NCI-H2196 treated with DMSO at 0.1 percent for 48 hours (cell line): ENCODE measurements around the gene NKAIN4.
"Not testable (repeated sequence)": the region's sequence is repeated elsewhere in the genome, so short reads cannot be mapped to it uniquely, and the experiment has no call there.

Source experiments
- DNase-seq: peaks from one replicate; lab custom pipeline; 2025; ENCODE audit not compliant: unreplicated experiment; lab: John Stamatoyannopoulos, UW

The NKAIN4 gene

DNA sequence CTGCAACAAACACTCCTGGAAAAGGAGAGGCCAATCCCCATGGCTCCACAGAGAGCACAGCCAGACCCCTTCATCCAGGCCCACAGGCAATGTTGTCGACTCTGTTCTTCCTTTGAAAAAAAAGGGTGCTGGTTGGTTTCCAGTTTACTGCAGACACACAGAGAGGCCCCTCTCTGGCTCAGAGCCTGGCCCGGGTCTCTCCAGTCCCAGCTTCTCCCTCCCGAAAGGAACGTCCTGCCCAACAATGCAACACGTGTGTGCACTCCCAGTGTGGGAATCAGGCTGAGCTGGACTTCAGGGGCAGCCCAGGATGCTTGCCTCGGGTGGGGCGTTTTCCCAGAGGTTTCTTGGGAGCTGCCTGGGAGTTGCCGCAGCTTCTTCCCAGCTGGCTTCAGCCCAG lies 4.5 kb upstream of the NKAIN4 start:
- DNase-seq, result no peak

DNA sequence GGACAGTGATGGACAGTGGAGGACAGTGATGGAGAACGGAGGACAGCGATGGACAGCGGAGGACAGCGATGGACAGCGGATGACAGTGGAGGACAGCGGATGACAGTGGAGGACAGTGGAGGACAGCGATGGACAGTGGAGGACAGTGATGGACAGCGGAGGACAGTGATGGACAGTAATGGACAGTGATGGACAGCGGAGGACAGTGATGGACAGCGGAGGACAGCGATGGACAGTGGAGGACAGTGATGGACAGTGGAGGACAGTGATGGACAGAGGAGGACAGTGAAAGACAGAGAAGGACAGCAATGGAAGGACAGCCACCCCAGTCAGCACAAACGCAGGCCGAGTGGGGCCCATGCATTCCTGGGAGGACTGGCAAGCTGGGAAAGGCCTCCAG lies 3.4 kb upstream of the NKAIN4 start:
- DNase-seq, result no peak

DNA sequence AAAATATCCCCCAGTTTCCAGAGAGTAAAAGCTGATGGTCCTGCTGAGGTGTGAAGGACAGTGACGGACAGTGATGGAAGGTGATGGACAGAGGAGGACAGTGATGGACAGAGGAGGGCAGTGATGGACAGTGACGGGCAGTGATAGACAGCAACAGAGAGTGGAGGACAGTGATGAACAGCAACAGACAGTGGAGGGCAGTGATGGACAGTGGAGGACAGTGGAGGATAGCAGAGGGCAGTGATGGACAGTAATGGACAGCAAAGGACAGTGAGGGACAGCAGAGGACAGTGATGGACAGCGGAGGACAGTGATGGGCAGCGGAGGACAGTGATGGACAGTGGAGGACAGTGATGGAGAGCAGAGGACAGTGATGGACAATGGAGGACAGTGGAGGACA lies 2.7 kb upstream of the NKAIN4 start:
- no peak for DNase-seq

DNA sequence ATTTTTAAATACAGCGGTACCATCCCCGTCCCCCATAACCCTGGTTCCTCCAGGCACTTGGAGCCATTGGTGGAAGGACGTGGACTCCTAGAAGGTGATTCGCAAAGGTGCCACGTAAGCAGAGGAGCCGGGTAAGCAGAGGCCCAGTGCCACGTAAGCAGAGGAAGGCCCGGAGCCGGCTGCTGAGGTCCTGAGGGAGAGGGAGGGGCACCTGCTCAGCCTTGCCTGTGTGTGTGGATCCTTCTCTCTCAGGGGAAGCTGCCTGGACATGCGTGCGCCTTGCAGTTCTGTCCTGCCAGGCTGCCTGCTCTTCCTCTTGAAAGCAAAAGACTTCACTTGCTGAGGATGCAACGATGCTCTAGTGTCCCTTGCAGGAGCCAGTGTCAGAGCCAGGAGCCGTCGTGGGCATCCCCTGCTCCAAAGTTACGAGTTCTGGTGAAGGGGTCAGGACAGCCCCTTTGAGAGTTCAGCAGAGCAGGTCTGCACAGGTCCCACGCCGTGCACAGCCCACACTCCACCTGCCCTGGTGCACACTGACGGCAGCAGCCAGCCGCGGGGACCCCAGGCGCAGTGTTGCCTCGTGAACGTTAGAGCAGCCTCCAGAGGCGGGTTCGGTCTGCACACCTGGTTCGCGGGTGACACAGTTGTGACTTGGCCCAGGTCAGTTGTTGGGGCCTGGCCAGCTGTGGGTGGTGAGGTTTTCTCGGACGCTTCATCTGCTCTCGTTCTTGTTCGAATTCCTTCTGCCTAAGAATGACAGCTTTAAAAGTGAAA lies 1.9 kb upstream of the NKAIN4 start:
- DNase-seq, result no peak

DNA sequence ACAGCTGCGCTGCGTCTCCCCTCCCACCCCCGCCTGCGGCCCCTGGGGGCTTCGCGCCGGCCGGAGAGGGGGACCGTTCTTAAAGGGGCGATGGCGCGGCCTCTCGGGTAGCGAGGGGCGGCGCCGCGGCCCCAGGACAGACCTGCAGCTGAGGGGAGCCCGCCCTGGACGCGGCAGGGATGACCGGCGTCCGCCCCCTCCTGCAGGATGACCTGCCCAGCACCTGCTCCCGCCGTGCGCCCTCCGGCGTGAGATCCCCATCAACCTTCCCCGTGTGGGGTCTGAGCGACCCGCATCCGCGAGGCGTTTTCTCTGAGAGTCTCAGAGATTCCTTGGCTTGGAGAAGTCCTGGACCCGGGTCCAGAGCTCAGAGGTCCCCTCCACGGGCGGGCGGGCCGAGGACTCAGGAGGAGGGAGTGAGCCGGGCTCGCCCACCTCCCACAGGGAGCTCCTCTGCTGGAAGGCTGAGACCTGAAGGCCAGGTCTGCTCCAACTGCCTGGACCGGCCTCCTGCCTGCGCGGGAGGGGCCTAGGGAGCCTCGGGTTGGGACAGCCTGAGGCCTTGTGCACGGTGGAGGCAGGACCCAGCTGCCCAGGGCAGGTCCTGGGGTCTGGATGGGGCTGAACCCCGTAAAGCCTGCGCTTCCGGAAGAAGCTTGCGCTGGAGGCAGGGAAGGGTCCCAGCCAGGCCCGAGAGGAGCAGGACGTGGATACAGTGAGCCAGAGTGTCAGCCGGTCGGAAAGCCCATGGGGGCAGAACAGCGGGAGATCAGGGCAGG lies 532 bp upstream of the NKAIN4 start:
- no peak for DNase-seq

DNA sequence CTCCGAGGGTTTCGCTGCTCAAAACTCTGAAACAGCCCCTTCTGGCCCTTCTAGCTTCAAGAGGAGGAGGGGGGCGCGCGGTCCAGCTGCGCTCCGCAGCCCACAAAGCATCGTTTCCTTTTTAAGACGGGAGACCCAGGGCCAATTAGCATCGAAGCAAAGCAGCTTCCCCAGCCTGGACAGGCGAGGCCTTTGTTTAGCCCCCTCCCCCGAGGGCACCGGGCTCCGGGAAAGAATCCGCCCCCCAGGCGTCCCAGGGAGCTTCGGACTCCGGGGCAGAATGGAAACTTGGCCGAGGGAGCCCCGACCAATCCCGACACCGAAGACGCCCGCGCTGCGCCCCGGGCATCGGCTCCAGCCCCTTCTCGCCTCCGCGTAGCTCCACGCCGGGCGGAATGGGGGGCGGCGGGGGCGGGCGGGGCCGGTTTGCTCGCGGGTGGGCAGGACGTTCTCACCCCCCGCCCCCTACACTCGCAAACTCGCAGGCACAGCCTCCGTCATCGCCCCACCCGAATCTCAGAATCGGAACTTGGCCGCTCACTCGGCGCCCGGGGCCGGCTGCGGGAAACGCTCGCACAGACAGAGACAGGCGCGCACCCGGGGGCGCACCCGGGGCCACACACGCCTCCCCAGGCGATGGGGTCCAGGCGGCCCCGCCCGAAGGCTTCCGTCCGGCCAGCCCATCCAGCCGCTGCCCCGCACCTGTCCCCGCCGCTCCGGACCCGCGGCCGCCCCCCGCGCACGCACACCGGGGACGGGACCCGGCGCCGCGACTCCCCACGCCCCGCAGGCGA lies 628 bp downstream of the NKAIN4 start:
- DNase-seq, result no peak

DNA sequence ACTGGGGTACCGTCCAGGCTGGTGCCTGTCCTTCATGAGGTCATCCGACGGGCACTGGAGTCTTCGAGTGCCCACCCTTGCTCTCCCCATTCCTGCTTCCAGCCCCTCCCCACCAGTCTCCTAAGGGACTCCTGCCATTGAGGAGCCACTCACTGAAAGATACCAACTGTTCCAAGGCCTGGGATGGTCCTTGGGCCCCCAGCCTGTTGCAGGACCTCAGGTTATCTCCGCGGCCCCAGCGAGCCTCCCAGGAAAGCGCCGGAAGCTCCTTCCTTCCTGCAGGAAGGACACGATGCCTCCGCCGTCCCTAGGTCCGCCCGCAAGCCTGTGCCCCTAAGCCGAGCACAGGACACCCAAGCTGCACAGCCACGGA lies 1.2 kb downstream of the NKAIN4 start:
- no peak for DNase-seq

DNA sequence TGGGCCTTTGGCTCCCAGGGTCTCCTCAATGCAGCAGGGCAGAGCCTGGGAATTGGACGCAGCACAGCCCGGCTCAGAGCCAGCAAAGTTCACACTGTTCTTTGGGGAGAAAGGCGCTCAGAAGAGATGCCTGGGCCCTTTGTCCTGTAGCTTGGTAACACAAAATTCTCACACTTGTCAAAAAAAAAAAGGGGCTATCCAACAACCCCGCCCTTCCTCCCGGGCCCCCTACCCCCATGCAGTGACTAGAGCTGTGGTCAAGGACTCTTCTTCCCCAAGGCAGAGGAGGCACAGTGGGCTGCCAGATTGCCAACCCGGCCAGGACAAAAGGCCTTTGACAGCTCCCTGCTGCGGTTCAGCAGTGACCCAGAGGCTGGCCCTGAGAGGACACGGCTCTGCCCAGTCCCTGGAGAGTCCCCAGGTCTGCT lies 2.0 kb downstream of the NKAIN4 start:
- no peak for DNase-seq

DNA sequence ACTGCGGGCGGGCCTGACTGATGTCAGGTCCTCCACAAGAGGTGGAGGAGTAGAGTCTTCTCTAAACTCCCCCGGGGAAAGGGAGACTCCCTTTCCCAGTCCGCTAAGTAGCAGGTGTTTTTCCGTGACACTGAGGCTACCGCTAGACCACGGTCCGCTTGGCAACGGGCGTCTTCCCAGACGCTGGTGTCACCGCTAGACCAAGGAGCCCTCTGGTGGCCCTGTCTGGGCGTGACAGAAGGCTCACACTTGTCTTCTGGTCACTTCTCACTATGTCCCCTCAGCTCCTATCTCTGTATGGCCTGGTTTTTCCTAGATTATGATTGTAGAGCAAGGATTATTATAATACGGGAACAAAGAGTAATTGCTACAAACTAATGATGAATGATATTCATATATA lies 2.9 kb downstream of the NKAIN4 start:
- DNase-seq, result not testable (repeated sequence)

DNA sequence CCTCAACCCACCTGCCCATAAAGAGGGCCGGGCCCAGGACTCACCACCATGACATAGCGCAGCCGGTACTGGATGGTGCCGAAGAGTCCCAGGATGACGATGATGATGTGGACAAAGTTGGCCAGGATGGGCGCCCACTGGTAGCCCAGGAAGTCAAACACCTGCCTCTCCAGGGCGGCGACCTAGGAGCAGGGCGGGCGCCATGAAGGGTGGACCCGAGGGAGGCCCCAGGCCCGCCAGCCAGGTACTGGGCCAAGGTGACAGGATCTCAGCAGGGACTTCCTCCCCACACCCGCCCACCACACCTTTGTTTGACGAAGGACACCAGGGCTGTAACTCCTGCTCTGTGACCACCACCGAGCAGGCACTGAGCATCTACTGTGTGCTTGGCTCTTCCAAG lies 4.4 kb downstream of the NKAIN4 start:
- no peak for DNase-seq

DNA sequence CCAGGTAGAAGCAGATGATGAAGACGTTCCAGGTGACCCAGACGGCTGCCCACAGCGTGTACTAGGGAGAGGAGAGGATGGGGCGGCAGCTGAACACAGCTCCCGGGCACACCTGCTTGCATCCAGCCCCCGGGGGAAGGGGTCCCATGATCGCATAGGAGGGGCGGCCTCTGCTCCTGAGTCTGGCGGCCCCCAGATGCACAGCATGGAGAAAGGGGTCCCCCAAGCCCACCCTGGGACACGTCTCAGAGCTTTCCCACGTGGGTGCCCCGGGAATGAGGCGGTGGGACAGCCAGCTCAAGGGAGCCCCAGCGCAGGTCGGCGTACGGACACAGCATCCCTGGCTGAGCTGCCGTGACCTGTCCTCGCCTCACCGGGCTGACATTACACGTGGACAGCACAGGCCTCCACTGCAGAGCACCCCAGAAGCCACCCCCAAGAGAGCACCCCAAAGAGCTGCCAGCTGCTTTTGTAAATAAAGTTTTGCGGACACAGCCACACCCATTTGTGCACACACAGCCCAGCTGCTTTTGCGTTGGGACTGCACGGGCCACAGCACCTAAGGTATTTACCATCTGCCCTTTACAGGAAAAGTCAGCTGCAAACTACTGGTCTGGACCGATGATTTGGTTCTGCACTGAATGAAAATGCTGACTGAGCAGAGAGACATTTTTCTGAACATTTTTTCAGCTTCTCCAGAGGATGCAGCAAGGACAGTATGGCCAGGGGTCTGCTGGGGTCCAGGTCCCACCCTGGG lies 5.2 kb downstream of the NKAIN4 start:
- no peak for DNase-seq

DNA sequence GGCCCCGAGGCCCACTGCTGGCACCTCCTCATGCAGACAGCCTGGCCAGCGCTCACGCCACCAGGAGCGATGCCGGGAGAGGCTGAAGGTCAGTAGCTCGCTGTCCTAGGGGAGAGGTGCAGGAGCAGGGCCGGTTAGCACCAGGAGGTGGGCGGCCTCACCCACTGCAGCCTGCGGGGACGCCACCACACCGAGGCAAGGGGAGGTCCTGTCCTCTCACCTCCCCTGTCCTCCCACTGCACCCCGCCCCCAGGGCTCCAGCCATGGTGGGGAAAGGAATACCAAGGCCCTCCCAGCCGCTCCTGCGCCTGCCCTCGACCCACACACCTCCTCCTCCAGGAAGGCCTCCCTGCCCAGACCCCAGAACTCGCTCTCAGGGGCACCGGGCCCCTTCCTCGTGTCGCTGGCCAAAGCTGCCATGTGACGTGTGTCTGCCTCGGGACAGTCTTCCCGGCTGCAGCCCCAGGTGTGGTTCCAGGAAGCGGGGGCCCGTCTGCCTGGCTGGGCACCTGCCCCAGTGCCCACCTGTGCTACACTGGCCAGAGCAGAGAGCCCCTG lies 6.5 kb downstream of the NKAIN4 start:
- no peak for DNase-seq

DNA sequence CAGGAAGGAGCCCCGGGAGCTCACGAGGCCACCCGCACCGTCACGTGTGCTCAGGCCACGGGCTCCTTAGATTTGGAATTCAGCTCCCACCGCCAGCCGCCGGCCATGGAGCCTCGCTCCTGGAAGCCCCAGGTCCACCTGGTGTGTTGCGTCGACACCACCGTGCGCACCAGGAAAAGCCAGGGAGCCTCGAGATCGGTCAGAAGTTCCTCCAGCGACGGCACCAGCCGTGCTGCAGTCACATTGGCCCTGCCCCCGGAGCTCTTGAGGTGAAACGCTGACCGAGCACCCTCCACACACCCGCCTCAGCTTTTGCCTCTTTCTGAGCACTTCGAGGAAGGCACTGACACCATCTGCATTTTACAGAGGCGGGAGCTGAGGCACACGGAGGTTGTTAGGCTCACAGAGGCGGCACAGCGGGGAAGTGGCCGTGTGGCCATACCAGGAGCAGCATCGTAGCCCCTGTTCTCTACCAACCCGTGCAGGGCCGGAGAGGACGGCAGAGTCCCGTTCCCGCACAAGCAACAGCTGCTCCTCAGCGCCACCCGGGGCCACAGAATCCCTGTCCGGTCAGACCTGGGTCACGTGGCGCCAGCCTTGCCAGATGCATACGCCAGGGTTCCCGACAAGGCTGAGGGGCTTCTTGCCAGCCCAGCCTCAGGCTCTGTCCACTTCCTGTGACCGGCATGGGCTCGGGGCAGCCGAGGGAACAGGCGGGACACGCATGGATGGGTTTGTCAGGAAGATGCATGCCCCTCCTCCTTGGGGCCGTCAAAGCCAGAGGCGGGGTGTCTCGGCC lies 7.6 kb downstream of the NKAIN4 start:
- DNase-seq, result no peak

DNA sequence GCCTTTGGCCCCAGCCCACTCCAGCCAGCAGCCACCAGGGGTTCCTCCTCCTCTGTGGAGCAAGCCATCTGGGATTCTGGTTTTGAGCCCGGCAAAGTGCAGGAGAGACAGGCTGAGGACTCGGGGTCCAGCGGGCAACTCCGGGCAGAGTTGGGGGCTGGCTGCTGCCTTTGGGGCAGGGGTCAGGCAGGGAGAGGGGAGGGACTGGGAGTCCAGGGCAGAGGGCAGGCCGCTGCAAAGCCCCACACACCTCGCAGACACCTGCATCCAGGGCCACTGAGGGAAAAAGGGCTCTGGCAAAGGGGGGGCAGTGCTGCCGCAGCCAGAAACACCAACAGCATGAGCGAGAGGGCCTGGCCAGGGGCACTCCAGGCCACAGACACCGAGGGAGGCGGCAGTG lies 9.8 kb downstream of the NKAIN4 start:
- no peak for DNase-seq

DNA sequence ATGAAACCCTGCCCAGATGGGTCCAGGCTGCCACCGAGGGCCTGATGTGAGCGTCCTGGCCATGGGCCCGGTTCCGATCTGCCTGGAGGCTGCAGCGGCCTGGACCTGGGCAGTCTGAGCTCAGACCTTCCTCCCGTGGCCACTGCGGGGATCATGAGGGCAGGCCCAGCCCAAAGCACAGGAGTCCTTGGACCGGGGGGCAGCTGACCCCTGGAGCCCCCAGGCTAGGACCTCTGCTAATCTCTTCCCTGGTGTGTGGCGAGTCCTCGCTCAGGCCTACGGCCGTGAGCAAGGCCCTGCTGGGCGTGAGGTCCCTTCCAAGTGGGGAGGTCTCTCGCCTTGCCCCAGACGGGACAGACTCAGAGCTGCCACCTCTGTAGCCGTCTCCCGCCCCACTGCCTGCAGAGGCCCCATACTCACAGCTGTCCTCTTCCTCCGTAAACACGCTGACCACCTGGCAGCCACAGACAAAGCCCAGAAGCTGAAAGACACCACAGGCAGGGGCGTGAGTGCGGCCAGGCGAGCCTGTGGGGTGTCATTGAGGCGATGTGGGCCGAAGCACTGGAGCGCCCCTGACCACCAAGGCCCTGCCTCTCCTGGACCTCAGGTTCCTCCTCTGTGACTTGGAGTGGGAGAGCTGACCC lies 10.5 kb downstream of the NKAIN4 start:
- no peak for DNase-seq

DNA sequence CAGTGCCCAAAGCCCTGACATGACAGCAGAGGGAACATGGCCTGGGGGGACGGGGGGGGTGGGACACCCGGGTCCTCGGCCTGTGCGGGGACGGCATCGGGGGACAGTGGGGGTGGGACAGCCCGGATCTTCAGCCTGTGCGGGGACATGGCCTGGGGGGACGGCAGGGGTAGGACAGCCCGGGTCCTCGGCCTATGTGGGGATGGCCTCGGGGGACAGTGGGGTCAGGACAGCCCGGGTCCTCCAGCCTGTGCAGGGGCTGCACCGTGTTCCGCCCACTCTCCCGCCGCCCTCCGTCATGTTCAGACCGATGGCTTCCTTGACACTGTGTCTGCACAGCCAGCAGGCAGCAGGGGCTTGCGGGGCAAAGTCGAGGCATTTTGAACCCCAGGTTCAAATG lies 11.5 kb downstream of the NKAIN4 start:
- DNase-seq, result no peak

DNA sequence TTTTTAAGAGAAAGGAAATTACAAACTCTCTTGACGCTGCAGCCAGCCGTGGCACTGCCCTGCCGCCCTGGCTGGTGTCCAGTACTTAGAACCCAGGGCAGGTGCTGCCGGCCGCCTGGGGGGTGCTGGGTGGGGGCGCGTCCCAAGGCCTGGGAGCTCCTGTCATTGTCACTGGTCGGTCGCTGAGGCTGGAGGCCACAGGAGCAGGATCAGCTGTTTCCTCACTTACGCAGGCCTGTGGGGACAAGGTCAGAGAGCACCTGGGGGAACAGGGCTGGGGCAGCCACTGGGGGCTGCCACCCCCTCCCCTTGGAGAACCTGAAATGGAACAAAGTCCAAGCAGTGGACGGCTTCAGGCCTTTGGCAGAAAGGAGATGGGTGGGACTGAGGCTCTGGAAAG lies 13.0 kb downstream of the NKAIN4 start:
- DNase-seq, result peak; percentile 43

DNA sequence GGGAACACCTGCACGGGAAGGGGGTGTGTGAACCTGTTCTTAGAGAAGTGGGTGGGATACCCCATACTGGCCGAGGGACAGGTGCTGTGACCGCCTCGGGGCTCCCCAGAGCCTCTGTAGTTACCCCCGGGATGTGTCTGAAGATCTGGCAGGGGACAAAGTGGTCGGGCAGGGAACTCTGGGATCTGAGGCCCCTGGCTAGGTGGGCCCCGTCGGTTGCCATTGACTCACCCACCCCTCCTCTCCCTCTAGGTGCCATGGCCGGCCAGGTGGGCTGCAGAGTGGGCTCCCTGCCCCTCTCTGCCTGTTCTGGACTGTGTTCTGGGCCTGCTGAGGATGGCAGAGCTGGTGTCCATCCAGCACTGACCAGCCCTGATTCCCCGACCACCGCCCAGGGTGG lies 14.3 kb downstream of the NKAIN4 start:
- DNase-seq, result no peak

DNA sequence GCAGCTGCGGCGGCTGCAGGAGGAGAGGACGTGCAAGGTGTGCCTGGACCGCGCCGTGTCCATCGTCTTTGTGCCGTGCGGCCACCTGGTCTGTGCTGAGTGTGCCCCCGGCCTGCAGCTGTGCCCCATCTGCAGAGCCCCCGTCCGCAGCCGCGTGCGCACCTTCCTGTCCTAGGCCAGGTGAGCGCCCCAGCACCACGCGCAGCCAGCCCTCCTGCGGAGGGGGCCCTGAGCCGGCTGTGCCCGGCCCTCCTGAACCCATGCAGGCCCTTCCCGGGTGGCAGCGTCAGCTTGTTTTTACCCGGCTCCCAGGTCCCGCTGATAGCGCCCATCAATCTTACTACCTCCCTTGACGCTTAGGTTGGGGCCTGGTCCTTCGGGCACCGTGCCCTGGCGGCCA lies 14.8 kb downstream of the NKAIN4 start:
- no peak for DNase-seq
